ENCODE measurements around the gene EFS. TPM values are rescaled to one million over a fixed set of nuclear protein-coding genes. Genes with fewer than 3 reads are reported as not detected.

The EFS gene
- total and polyA plus RNA-seq, 2 of the 8 experiments (the other 6 are each of a cell fraction or from before 2014, with no cell fraction given), result 27.8 to 28.6 TPM

- TF ChIP-seq, protein P1, sequence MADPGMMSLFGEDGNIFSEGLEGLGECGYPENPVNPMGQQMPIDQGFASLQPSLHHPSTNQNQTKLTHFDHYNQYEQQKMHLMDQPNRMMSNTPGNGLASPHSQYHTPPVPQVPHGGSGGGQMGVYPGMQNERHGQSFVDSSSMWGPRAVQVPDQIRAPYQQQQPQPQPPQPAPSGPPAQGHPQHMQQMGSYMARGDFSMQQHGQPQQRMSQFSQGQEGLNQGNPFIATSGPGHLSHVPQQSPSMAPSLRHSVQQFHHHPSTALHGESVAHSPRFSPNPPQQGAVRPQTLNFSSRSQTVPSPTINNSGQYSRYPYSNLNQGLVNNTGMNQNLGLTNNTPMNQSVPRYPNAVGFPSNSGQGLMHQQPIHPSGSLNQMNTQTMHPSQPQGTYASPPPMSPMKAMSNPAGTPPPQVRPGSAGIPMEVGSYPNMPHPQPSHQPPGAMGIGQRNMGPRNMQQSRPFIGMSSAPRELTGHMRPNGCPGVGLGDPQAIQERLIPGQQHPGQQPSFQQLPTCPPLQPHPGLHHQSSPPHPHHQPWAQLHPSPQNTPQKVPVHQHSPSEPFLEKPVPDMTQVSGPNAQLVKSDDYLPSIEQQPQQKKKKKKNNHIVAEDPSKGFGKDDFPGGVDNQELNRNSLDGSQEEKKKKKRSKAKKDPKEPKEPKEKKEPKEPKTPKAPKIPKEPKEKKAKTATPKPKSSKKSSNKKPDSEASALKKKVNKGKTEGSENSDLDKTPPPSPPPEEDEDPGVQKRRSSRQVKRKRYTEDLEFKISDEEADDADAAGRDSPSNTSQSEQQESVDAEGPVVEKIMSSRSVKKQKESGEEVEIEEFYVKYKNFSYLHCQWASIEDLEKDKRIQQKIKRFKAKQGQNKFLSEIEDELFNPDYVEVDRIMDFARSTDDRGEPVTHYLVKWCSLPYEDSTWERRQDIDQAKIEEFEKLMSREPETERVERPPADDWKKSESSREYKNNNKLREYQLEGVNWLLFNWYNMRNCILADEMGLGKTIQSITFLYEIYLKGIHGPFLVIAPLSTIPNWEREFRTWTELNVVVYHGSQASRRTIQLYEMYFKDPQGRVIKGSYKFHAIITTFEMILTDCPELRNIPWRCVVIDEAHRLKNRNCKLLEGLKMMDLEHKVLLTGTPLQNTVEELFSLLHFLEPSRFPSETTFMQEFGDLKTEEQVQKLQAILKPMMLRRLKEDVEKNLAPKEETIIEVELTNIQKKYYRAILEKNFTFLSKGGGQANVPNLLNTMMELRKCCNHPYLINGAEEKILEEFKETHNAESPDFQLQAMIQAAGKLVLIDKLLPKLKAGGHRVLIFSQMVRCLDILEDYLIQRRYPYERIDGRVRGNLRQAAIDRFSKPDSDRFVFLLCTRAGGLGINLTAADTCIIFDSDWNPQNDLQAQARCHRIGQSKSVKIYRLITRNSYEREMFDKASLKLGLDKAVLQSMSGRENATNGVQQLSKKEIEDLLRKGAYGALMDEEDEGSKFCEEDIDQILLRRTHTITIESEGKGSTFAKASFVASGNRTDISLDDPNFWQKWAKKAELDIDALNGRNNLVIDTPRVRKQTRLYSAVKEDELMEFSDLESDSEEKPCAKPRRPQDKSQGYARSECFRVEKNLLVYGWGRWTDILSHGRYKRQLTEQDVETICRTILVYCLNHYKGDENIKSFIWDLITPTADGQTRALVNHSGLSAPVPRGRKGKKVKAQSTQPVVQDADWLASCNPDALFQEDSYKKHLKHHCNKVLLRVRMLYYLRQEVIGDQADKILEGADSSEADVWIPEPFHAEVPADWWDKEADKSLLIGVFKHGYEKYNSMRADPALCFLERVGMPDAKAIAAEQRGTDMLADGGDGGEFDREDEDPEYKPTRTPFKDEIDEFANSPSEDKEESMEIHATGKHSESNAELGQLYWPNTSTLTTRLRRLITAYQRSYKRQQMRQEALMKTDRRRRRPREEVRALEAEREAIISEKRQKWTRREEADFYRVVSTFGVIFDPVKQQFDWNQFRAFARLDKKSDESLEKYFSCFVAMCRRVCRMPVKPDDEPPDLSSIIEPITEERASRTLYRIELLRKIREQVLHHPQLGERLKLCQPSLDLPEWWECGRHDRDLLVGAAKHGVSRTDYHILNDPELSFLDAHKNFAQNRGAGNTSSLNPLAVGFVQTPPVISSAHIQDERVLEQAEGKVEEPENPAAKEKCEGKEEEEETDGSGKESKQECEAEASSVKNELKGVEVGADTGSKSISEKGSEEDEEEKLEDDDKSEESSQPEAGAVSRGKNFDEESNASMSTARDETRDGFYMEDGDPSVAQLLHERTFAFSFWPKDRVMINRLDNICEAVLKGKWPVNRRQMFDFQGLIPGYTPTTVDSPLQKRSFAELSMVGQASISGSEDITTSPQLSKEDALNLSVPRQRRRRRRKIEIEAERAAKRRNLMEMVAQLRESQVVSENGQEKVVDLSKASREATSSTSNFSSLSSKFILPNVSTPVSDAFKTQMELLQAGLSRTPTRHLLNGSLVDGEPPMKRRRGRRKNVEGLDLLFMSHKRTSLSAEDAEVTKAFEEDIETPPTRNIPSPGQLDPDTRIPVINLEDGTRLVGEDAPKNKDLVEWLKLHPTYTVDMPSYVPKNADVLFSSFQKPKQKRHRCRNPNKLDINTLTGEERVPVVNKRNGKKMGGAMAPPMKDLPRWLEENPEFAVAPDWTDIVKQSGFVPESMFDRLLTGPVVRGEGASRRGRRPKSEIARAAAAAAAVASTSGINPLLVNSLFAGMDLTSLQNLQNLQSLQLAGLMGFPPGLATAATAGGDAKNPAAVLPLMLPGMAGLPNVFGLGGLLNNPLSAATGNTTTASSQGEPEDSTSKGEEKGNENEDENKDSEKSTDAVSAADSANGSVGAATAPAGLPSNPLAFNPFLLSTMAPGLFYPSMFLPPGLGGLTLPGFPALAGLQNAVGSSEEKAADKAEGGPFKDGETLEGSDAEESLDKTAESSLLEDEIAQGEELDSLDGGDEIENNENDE (IDR thresholded peaks at IDR 0.05; ENCODE audit: insufficient replicate concordance, low read length), result no peak
Measured at GRCh38 chr14:23399591-23399990, 34.6 kb upstream of the EFS start (continued).
